Neuronal stem cell (in vitro differentiated cells): Measurements from ENCODE around the gene PCDHGA6.
"Not testable (repeated sequence)": the region's sequence is repeated elsewhere in the genome, so short reads cannot be mapped to it uniquely, and the experiment has no call there.

Experiments
- DNase-seq: peaks from one replicate; pipeline ENCODE4 v3.0.0-alpha.2; 2013; ENCODE audit warnings: low spot score
- H2AFZ ChIP-seq: one replicate; pipeline ENCODE4 v1.6.1; 2013; ENCODE audit warnings: mild to moderate bottlenecking, low read length, inconsistent platforms
- H2AK5ac ChIP-seq: 2 replicates; pipeline ENCODE4 v1.6.1; 2013; ENCODE audit warnings: low read depth, mild to moderate bottlenecking, inconsistent platforms, low read length, moderate library complexity, mixed read lengths
- H2BK120ac ChIP-seq: 2 replicates; pipeline ENCODE4 v1.6.1; 2013; ENCODE audit warnings: low read depth, mild to moderate bottlenecking, inconsistent platforms, low read length, moderate library complexity, mixed read lengths
- H2BK12ac ChIP-seq: one replicate; pipeline ENCODE4 v1.6.1; 2013; ENCODE audit warnings: low read length, inconsistent platforms
- H2BK15ac ChIP-seq: 2 replicates; pipeline ENCODE4 v1.6.1; 2013; ENCODE audit warnings: mild to moderate bottlenecking, low read length, inconsistent platforms, mixed read lengths
- H2BK5ac ChIP-seq: one replicate; pipeline ENCODE4 v1.6.1; 2013; ENCODE audit warnings: inconsistent platforms, mild to moderate bottlenecking, low read length, moderate library complexity
- H3K14ac ChIP-seq: one replicate; pipeline ENCODE4 v1.6.1; 2013; ENCODE audit warnings: low read length, inconsistent platforms
- H3K18ac ChIP-seq: 2 replicates; pipeline ENCODE4 v1.6.1; 2013; ENCODE audit warnings: low read length, inconsistent platforms
- H3K23ac ChIP-seq: 2 replicates; pipeline ENCODE4 v1.6.1; 2013; ENCODE audit warnings: low read depth, mild to moderate bottlenecking, mixed read lengths, low read length, inconsistent platforms; ENCODE audit not compliant: poor library complexity
- H3K27ac ChIP-seq: replicated peaks from 3 replicates; pipeline ENCODE4 v1.5.1; 2013; ENCODE audit warnings: low read length, inconsistent platforms
- H3K27me3 ChIP-seq, 3 experiments: 2 replicates each; pipeline ENCODE4 v1.6.1; 2013; ENCODE audit warnings: low read length in 3 of 3, mild to moderate bottlenecking in 2 of 3, inconsistent platforms in 1 of 3, low read depth in 1 of 3, mixed read lengths in 1 of 3, moderate library complexity in 1 of 3; ENCODE audit not compliant: control insufficient read depth in 3 of 3, insufficient read depth in 3 of 3
- H3K36me3 ChIP-seq, 2 donors: replicated peaks in 1 of 2; 2 replicates each; pipeline ENCODE4 v1.6.1; 2013; ENCODE audit warnings: low read length in 2 of 2; ENCODE audit not compliant: control insufficient read depth in 2 of 2, insufficient read depth in 2 of 2
- H3K4ac ChIP-seq: 2 replicates; pipeline ENCODE4 v1.6.1; 2013; ENCODE audit warnings: inconsistent platforms, mild to moderate bottlenecking, low read length, moderate library complexity
- H3K4me1 ChIP-seq, 2 donors: 1 replicate in 1 of 2; 2 replicates in 1 of 2; pipeline ENCODE4 v1.6.1; 2013; ENCODE audit warnings: low read length in 2 of 2, low read depth in 1 of 2; ENCODE audit not compliant: control insufficient read depth in 2 of 2, insufficient read depth in 1 of 2
- H3K4me2 ChIP-seq: one replicate; pipeline ENCODE4 v1.6.1; 2013; ENCODE audit warnings: mild to moderate bottlenecking, low read length, inconsistent platforms; ENCODE audit not compliant: insufficient read depth, poor library complexity, severe bottlenecking
- H3K4me3 ChIP-seq, 2 donors: 2 replicates each; pipeline ENCODE4 v1.5.1; 2013; ENCODE audit warnings: low read length in 2 of 2, mild to moderate bottlenecking in 2 of 2, inconsistent platforms in 1 of 2, moderate library complexity in 1 of 2
- H3K79me1 ChIP-seq: one replicate; pipeline ENCODE4 v1.6.1; 2013; ENCODE audit warnings: low read depth, mild to moderate bottlenecking, inconsistent platforms, low read length, moderate library complexity
- H3K9ac ChIP-seq: one replicate; pipeline ENCODE4 v1.6.1; 2013; ENCODE audit warnings: mild to moderate bottlenecking, low read depth, low read length, inconsistent platforms; ENCODE audit not compliant: poor library complexity
- H3K9me3 ChIP-seq, 2 donors: replicated peaks in 1 of 2; 2 replicates each; pipeline versions ENCODE3 to v1.6.1; 2013; ENCODE audit warnings: low read length in 2 of 2, mild to moderate bottlenecking in 2 of 2, inconsistent platforms in 1 of 2, low read depth in 1 of 2, mixed read lengths in 1 of 2, moderate library complexity in 1 of 2; ENCODE audit not compliant: control insufficient read depth in 2 of 2, insufficient read depth in 1 of 2
- H4K8ac ChIP-seq: one replicate; pipeline ENCODE4 v1.6.1; 2013; ENCODE audit warnings: low read depth, mild to moderate bottlenecking, inconsistent platforms, low read length, moderate library complexity
- H4K91ac ChIP-seq: one replicate; pipeline ENCODE4 v1.6.1; 2013; ENCODE audit warnings: low read length, low read depth, mild to moderate bottlenecking, inconsistent platforms; ENCODE audit not compliant: poor library complexity
- WGBS, 2 donors: extraction: QIAGEN DNeasy Blood & Tissue Kit; methylation state at CpG; one replicate each; pipeline ENCODE4 v1.1.7; 2013; ENCODE audit warnings: missing lambda C conversion rate in 2 of 2, mixed read lengths in 1 of 2; ENCODE audit not compliant: insufficient read length in 2 of 2, insufficient replicate concordance in 1 of 2; ENCODE audit errors: extremely low coverage in 2 of 2; 5-methylcytosine and 5-hydroxymethylcytosine counted together

The PCDHGA6 gene

GRCh38 chr5:141330299-141331080, 43.2 kb upstream of the PCDHGA6 start, which contains the start of gene PCDHGA1:
TSS of gene PCDHGA1 (plus strand) at chr5:141330514.
- WGBS, 2 donors, result no CpG with 5 or more reads among the region's 21 CpGs
- no peaks in the 10 kb centered on the region for H3K79me1 ChIP-seq
- H2BK120ac ChIP-seq, result no peak within 1 kb of the TSS
- no peak within 1 kb of the TSS for H3K27ac ChIP-seq
- H3K9ac ChIP-seq, result no peak within 1 kb of the TSS
- H3K14ac ChIP-seq, result no peak within 1 kb of the TSS
- H3K9me3 ChIP-seq, result peaks cover 26 to 31% of the 10 kb centered on the region in 2 donors
- no peak within 1 kb of the TSS for H2BK5ac ChIP-seq
- peaks cover 0 to 2% of the 10 kb centered on the region in 2 donors for H3K36me3 ChIP-seq
- DNase-seq, result no peak
- peak within 1 kb of the TSS in 1 of 2 donors; percentile 2 for H3K4me3 ChIP-seq
- no peaks in the 10 kb centered on the region for H3K27me3 ChIP-seq
- H4K8ac ChIP-seq, result no peak within 1 kb of the TSS
- H2BK15ac ChIP-seq, result no peak within 1 kb of the TSS
- H2AFZ ChIP-seq, result peak within 1 kb of the TSS; percentile 70
- H3K4ac ChIP-seq, result no peak within 1 kb of the TSS
- no peaks in the 10 kb centered on the region for H3K4me1 ChIP-seq
- no peak within 1 kb of the TSS for H3K4me2 ChIP-seq
- no peak within 1 kb of the TSS for H2AK5ac ChIP-seq
- H4K91ac ChIP-seq, result no peak within 1 kb of the TSS
- no peak within 1 kb of the TSS for H3K18ac ChIP-seq
- H3K23ac ChIP-seq, result no peak within 1 kb of the TSS
- no peak within 1 kb of the TSS for H2BK12ac ChIP-seq

GRCh38 chr5:141332571-141332970, 41.1 kb upstream of the PCDHGA6 start:
- not testable (repeated sequence) for H3K4me1 ChIP-seq, H3K4me2 ChIP-seq, H3K18ac ChIP-seq, H3K4me3 ChIP-seq, DNase-seq, H4K91ac ChIP-seq, H2BK12ac ChIP-seq, H3K27ac ChIP-seq, H4K8ac ChIP-seq, H3K23ac ChIP-seq, H3K79me1 ChIP-seq, H2BK5ac ChIP-seq, H2BK15ac ChIP-seq, H2BK120ac ChIP-seq, H3K14ac ChIP-seq, H3K27me3 ChIP-seq, H3K9ac ChIP-seq, H3K4ac ChIP-seq, H3K36me3 ChIP-seq, H2AK5ac ChIP-seq, H2AFZ ChIP-seq
- no CpG with 5 or more reads among the region's 39 CpGs for WGBS, 2 donors
- peaks cover 21 to 27% of the 10 kb centered on the region in 2 donors for H3K9me3 ChIP-seq

- no peaks in the 10 kb centered on the region for H3K79me1 ChIP-seq
- H2BK15ac ChIP-seq, result no peak within 1 kb of the TSS
- no peak within 1 kb of the TSS for H4K91ac ChIP-seq
- DNase-seq, result no peak
- H3K4ac ChIP-seq, result no peak within 1 kb of the TSS
- no peak within 1 kb of the TSS for H3K4me3 ChIP-seq
- no peak within 1 kb of the TSS for H3K9ac ChIP-seq
- peaks cover 15 to 17% of the 10 kb centered on the region in 2 donors for H3K9me3 ChIP-seq
- H3K4me1 ChIP-seq, result no peaks in the 10 kb centered on the region
- H3K4me2 ChIP-seq, result no peak within 1 kb of the TSS
- H3K36me3 ChIP-seq, result peaks cover 0 to 2% of the 10 kb centered on the region in 2 donors
- no CpG with 5 or more reads among the region's 27 CpGs for WGBS, 2 donors
- H2BK12ac ChIP-seq, result no peak within 1 kb of the TSS
- no peak within 1 kb of the TSS for H2AK5ac ChIP-seq
- no peak within 1 kb of the TSS for H3K14ac ChIP-seq
- H2BK120ac ChIP-seq, result no peak within 1 kb of the TSS
- H3K23ac ChIP-seq, result no peak within 1 kb of the TSS
- H3K18ac ChIP-seq, result no peak within 1 kb of the TSS
- H2AFZ ChIP-seq, result no peak within 1 kb of the TSS
- no peak within 1 kb of the TSS for H2BK5ac ChIP-seq
- no peak within 1 kb of the TSS for H3K27ac ChIP-seq
- no peaks in the 10 kb centered on the region for H3K27me3 ChIP-seq
- H4K8ac ChIP-seq, result no peak within 1 kb of the TSS
Measured at GRCh38 chr5:141338538-141339306, 35.0 kb upstream of the PCDHGA6 start, which contains the start of gene PCDHGA2. TSS of gene PCDHGA2 (plus strand) at chr5:141338760.

GRCh38 chr5:141340781-141341354, 32.8 kb upstream of the PCDHGA6 start:
- not testable (repeated sequence) for H3K27me3 ChIP-seq, H3K4me1 ChIP-seq, H2AK5ac ChIP-seq, H3K4me2 ChIP-seq, H3K23ac ChIP-seq, H3K18ac ChIP-seq, H4K8ac ChIP-seq, H3K4ac ChIP-seq, H2BK5ac ChIP-seq, H3K79me1 ChIP-seq, H3K27ac ChIP-seq, H2AFZ ChIP-seq, H3K36me3 ChIP-seq, H3K14ac ChIP-seq, H2BK15ac ChIP-seq, H3K4me3 ChIP-seq, H2BK120ac ChIP-seq, H3K9ac ChIP-seq, H2BK12ac ChIP-seq, DNase-seq, H4K91ac ChIP-seq
- WGBS, 2 donors, result no CpG with 5 or more reads among the region's 45 CpGs
- peaks cover 20 to 32% of the 10 kb centered on the region in 2 donors for H3K9me3 ChIP-seq
